Hypothalamus (tissue), 51 donors: Measurements from ENCODE around the gene MOB1B.
"Not testable (repeated sequence)": the region's sequence is repeated elsewhere in the genome, so short reads cannot be mapped to it uniquely, and the experiment has no call there.

Experiments
- DNase-seq, 51 donors: peaks; one replicate each; lab custom pipeline; 2025; lab: John Stamatoyannopoulos, UW

Gene MOB1B

GRCh38 chr4:70901984-70902576 is at the start of gene MOB1B:
MOB1B (plus strand) TSS chr4:70902369; CDS start chr4:70902537, 168 bp downstream.
- DNase-seq = peak; percentile 17 to 89 (median 76)

GRCh38 chr4:70855464-70855863 is 46.7 kb upstream of the MOB1B start:
- DNase-seq = no peak

GRCh38 chr4:70858454-70858853 is 43.7 kb upstream of the MOB1B start:
- no peak for DNase-seq

GRCh38 chr4:70859066-70859465 is 43.1 kb upstream of the MOB1B start:
- DNase-seq = no peak

DNA sequence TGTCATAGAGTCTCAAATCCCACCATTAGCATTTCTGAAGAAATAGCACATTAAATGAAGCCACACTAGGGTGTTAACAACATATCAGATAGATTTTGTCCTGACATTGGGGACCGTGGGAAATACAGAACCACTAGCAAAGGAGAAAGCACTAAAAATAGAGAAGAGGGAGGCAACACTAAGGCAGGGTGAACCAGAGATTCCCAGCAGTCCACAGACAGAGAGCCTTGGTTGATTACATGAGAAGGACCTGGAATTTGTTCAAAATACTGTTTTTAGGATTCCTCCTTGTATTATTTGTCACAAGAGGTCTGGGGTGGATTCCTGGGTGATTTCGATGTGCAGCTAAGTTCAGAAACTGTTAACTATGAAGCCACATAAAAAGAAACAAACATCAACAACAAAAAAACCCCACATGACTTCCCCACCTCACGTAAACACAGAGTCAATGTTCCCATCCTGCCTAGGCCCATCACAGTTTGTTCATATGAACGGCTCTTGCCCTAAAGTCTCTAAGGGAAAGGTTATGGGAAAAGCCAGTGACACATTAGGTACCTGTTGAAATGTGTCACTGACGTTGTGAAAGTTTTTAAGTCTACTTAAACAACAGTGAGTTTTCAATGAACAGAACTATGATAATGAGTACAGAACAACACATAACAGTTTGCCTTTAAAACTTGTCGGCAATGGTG is 38.9 kb upstream of the MOB1B start:
- DNase-seq = no peak

DNA sequence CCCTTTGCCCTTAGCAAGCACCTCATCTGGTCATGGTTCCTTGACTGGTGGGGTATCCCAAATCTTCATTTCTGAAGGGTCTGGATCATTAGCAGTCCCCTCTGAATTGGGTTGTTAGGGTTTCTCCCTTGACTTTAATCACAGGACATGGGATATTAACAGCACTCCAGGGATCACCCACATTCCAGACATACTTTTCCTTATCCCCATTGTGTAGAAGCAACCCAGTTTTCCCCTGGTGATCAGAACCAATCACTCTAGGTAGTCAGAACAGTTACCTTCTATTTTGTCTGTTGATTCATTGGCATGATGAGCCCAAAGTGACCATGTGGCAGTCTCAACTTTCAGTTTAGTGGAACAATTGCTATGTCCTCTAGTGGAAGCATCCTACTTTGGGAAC is 33.4 kb upstream of the MOB1B start:
- DNase-seq = no peak

DNA sequence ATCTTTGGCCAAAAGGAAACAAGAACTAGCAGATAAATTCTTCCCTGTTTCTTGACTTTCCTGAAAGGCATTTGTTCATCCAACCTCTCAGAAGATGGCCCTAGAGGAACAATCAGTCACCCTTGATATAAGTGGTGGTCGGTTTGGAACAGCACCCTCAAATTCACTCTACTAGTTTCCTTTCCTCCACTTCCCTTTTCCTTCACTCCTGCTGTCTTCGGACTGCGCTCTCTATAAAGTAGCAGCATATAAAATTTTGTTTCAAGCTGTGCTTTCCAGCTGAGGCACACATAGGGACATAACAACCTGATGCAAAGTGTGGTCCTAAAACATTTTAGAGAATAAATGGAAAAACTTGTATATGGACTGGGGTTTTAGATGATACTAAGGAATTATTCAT is 29.0 kb upstream of the MOB1B start:
- DNase-seq = no peak

- DNase-seq = no peak
These were observed 27.7 kb upstream of the MOB1B start for GRCh38 chr4:70874268-70875156.

GRCh38 chr4:70877556-70877955 is 24.6 kb upstream of the MOB1B start:
- no peak for DNase-seq

GRCh38 chr4:70880739-70881138 is 21.4 kb upstream of the MOB1B start:
- no peak for DNase-seq

DNA sequence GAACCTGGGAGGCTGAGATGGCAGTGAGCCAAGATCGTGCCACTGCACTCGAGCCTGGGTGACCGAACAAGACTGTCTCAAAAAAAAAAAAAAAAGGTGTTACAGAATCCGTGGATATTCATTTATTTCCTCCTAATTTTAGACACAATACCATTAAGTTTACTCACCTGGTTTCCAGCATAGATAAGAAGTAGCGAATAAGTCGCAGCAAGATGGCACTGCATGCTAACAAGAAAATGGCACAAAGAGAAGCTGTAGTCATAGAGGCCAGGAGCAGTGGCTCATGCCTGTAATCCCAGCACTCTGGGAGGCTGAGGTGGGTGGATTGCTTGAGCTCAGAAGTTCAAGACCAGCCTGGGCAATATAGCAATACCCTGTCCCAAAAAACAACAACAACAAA is 17.0 kb upstream of the MOB1B start:
- no peak for DNase-seq

DNA sequence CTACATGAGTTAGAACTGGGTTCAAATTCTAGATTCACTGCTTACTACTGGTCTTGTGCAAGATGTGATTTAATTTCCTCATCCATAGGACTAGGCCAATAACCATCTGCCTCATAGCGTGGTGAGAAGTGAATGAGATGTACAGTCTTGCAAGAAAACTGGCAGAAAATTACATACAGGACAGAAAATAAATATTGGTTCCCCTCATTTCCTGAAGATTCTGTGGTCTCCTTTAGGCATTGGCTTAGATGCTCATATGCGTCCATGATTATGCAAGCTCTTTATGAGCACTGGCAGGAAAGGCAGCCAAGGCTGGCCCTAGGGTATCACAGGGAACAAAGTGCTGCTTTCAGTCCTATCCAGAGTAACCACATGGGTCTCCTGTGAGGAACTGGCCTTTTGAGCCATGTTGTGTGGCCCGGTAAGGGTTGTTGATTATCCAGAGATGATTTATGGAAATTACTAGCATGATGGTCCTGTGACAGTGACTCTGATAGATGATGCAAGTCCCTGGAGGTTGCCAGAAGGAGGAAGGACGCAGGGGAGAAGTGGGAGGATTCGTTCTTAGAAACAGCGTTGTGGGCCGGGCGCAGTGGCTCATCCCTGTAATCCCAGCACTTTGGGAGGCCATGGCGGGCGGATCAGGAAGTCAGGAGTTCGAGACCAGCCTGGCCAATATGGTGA is 9.9 kb upstream of the MOB1B start:
- DNase-seq = no peak

GRCh38 chr4:70893790-70894189 is 8.4 kb upstream of the MOB1B start:
- DNase-seq = no peak

DNA sequence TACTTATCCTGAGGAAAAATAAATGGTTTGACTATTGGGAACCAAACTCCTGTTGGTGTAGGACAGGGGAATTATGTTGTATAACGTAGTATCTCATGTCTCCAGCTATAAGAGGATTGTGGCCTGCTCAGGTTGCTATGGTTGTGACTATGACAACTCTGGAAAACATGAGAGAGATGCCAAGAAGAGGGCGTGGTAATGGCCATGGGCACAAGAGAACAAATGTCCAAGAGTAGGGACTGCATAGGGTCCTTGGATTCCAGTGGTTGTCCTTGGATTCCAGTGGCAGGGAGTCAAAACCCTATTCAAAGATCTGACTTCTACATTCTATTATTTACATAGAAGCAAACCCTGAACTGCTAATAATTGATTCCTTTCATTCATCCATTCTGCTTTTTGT is 6.8 kb upstream of the MOB1B start:
- peak in 3 of 51 donors; percentile 10 to 49 (median 21) for DNase-seq

DNA sequence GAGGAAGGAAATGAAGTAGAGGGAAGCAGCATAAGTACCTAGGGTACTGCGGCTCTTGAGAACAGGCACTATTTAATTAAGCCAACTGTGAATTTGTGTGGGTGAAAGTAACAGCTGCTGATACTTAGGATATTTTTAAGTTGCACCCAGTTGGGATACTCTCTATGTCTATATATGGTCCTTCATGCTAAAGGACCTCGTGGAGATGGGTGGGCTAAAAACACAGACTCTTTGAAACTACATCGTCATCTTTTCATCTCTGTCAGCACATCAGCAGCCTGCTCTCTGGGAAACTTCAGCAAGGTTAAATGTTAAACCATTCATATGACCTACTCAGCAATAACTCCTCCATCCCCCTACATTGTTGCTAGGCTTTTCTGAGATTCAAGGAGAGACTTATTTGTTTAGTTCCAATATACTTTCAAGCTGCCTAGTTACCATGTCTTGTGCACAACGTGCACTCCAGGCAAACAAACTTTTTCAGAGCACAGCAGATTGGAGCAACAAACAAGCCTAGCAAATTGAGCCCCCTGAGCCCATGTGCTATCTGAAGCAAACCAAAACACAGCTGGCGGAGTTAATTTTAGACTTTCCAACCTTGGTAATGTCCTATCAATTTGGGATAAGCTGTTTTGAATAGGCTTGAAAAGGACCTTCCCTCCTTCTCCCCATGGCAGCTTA is 6.2 kb upstream of the MOB1B start:
- peak in 1 of 51 donors; percentile 6 for DNase-seq

GRCh38 chr4:70898581-70898980 is 3.6 kb upstream of the MOB1B start:
- DNase-seq = not testable (repeated sequence)

DNA sequence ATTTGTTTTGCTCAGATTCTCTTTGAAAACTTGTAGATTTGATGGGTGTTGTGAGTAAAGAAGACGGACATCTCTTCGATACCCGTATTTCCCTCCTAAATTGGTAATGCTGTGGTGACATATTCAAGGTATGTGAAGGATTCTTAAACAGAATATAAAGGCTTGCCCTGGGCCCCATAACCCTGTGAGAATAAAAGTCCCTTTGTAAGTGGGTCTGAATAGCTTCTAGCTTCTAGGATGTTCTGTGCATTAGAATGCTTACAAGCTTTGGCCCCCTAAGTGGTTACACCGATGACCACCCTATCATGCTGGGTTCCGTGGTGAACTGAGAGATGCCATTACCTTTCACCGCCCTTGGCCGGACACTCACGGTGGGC is 574 bp upstream of the MOB1B start:
- peak in 1 of 51 donors; percentile 50 for DNase-seq

GRCh38 chr4:70902577-70903290 is 565 bp downstream of the MOB1B start:
- DNase-seq = peak in 27 of 51 donors; percentile 16 to 76 (median 48)

GRCh38 chr4:70903291-70903603 is 1.1 kb downstream of the MOB1B start:
- DNase-seq = peak in 3 of 51 donors; percentile 20 to 54 (median 31)
